Measurements from ENCODE around the gene WDR59.

WDR59 gene

GRCh38 chr16:75025761-75026160 lies 40.8 kb upstream of the WDR59 start:
- ChIA-PET POLR2A (no interaction called here), CTCF (interaction anchor here (0.8 kb wide), 1 partner anchor 85 kb away, joined by 4 read pairs; no protein-coding TSS in a partner anchor)
- TF ChIP-seq, protein P1, sequence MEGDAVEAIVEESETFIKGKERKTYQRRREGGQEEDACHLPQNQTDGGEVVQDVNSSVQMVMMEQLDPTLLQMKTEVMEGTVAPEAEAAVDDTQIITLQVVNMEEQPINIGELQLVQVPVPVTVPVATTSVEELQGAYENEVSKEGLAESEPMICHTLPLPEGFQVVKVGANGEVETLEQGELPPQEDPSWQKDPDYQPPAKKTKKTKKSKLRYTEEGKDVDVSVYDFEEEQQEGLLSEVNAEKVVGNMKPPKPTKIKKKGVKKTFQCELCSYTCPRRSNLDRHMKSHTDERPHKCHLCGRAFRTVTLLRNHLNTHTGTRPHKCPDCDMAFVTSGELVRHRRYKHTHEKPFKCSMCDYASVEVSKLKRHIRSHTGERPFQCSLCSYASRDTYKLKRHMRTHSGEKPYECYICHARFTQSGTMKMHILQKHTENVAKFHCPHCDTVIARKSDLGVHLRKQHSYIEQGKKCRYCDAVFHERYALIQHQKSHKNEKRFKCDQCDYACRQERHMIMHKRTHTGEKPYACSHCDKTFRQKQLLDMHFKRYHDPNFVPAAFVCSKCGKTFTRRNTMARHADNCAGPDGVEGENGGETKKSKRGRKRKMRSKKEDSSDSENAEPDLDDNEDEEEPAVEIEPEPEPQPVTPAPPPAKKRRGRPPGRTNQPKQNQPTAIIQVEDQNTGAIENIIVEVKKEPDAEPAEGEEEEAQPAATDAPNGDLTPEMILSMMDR (IDR thresholded peaks at IDR 0.05; ENCODE audit: control extremely low read depth, extremely low read depth, low read depth, missing control alignments): no peak
- DNase-seq (ENCODE audit: extremely low spot score): no peak

- no peak for DNase-seq (ENCODE audit: extremely low spot score)
- ChIA-PET POLR2A (no interaction called here), CTCF (no interaction called here)
- TF ChIP-seq, protein P1 (IDR thresholded peaks at IDR 0.05; ENCODE audit: control extremely low read depth, extremely low read depth, low read depth, missing control alignments): no peak
Measured at GRCh38 chr16:75024594-75024993, 39.7 kb upstream of the WDR59 start.

DNA sequence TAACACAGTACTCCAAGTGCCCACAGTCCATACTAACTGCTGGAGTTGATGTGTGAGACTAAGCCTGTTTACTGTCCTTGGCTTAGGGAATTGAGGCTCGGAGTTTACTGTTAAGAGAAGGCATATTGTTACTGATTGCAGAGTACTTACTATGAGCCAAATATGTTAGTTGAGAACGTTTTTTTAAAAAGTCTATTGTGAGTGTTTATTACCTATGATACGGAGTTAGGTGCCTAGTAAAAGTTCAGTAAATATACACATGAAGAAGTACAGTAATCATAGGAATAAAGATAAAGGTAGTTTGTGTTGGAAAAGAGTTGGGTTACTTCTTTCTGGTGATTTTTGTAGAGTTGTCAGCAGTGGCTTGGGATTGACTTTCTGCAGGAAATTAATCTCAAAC lies 39.3 kb upstream of the WDR59 start:
- DNase-seq (ENCODE audit: extremely low spot score): no peak
- ChIA-PET POLR2A (no interaction called here), CTCF (interaction anchor here (1.4 kb wide), 1 partner anchor 26 kb away, joined by 4 read pairs; the partner anchor contains the start of gene ZNRF1)
- TF ChIP-seq, protein P1 (IDR thresholded peaks at IDR 0.05; ENCODE audit: control extremely low read depth, extremely low read depth, low read depth, missing control alignments): no peak

DNA sequence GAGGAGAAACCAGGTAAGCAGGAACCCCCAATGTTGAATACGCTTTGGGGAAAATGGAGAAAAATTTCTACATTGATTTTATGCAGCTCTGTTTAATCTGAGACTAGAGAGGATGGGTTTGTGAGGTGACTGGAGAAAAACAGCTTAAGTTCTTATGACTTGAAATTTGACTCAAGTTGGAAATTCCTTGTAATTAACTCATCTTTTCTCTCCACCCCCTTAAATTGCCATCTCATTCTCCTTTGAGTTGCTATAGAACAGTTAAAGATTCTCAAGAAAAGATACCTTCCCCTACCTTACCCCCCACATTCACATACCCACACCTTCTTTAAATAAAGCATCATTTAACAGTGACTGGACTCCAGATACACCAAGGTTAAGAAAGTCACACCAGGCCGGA lies 38.1 kb upstream of the WDR59 start:
- ChIA-PET CTCF (interaction anchor here (1.1 to 1.6 kb wide), 4 partner anchors 11 to 25 kb away, joined by 3 to 5 read pairs (median 4); partner anchors contain the start of gene ZNRF1), POLR2A (no interaction called here)
- no peak for DNase-seq (ENCODE audit: extremely low spot score)
- TF ChIP-seq, protein P1 (IDR thresholded peaks at IDR 0.05; ENCODE audit: control extremely low read depth, extremely low read depth, low read depth, missing control alignments): no peak

GRCh38 chr16:75022567-75022966 lies 37.6 kb upstream of the WDR59 start:
- no peak for DNase-seq (ENCODE audit: extremely low spot score)
- POLR2A ChIA-PET: no interaction called here
- CTCF ChIA-PET: interaction anchor here (1.1 to 1.6 kb wide), 3 partner anchors 10 to 17 kb away, joined by 3 to 5 read pairs (median 3); no protein-coding TSS in a partner anchor
- TF ChIP-seq, protein P1 (IDR thresholded peaks at IDR 0.05; ENCODE audit: control extremely low read depth, extremely low read depth, low read depth, missing control alignments): no peak

DNA sequence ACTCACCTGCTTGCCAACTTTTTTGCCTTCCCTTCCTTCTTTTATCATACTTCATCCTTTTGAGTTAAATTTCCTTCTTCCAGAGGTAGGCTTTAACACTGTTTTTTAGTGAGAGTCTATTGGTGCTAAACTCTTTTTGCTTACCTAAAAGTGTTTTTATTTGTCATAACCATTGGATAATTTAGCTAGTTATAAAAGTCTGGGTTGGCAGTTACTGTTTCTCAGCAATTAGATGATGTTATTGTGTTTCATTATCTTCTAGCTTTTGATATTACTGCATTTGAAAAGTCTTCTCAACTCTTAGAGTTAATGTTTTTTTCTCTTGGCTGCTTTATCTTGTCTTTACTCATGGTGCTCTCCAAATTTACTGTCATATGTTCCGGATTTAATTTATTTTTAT lies 36.5 kb upstream of the WDR59 start:
- TF ChIP-seq, protein P1 (IDR thresholded peaks at IDR 0.05; ENCODE audit: control extremely low read depth, extremely low read depth, low read depth, missing control alignments): no peak
- POLR2A ChIA-PET: no interaction called here
- CTCF ChIA-PET: interaction anchor here (0.7 to 1.1 kb wide), 2 partner anchors 14 to 90 kb away, joined by 3 to 5 read pairs; no protein-coding TSS in a partner anchor
- no peak for DNase-seq (ENCODE audit: extremely low spot score)

Data from GM10248 (cell line).